HepG2 (cell line): ENCODE data around the gene MYH10. TPM values are rescaled to one million over a fixed set of nuclear protein-coding genes. Genes with fewer than 3 reads are reported as not detected.

Source experiments
- HNRNPH1 ChIP-seq: fragments of 200-400 bp; formaldehyde crosslinking; optimal IDR thresholded peaks from 2 replicates; pipeline ENCODE3; 2017; ENCODE audit warnings: mild to moderate bottlenecking, low read depth, low read length
- KLF16 ChIP-seq, 2 experiments: sonication (generic) in 1 of 2; formaldehyde crosslinking in 1 of 2; IDR thresholded peaks; 2 replicates each; pipeline versions ENCODE4 v1.6.1 to v1.8.0; 2016 to 2023; ENCODE audit warnings: missing genetic modification reagents in 2 of 2, missing compliant biosample characterization in 1 of 2
- MIER2 ChIP-seq: IDR thresholded peaks from 2 replicates; pipeline ENCODE4 v1.6.1; 2016; ENCODE audit warnings: missing biosample characterization, missing genetic modification reagents
- PITX1 ChIP-seq: sonication (generic); formaldehyde crosslinking; IDR thresholded peaks from 2 replicates; pipeline ENCODE4 v1.5.1; 2020; ENCODE audit warnings: mild to moderate bottlenecking, missing genetic modification reagents
- SAFB2 ChIP-seq: sonication (generic); formaldehyde crosslinking; IDR thresholded peaks from 2 replicates; pipeline ENCODE4 v1.5.1; 2020; ENCODE audit warnings: missing genetic modification reagents, low read depth, mild to moderate bottlenecking, borderline replicate concordance
- THYN1 ChIP-seq: sonication (generic); formaldehyde crosslinking; IDR thresholded peaks from 2 replicates; pipeline ENCODE4 v1.8.1; 2023; ENCODE audit warnings: low read depth, mild to moderate bottlenecking, moderate library complexity, missing genetic modification reagents, borderline replicate concordance
- ZKSCAN1 ChIP-seq: fragments of 150-350 bp; IDR thresholded peaks from 2 replicates; pipeline ENCODE4 v1.6.1; 2014; ENCODE audit warnings: low read length
- ZNF264 ChIP-seq: sonication (generic); formaldehyde crosslinking; IDR thresholded peaks from 2 replicates; pipeline ENCODE4 v1.4.0; 2020; ENCODE audit warnings: missing genetic modification reagents
- ZNF329 ChIP-seq: sonication (generic); formaldehyde crosslinking; IDR thresholded peaks from 2 replicates; pipeline ENCODE4 v1.9.0; 2021; ENCODE audit warnings: low read depth, mild to moderate bottlenecking, missing genetic modification reagents
- ZNF549 ChIP-seq: sonication (generic); formaldehyde crosslinking; IDR thresholded peaks from 2 replicates; pipeline ENCODE4 v1.5.0; 2020; ENCODE audit warnings: missing genetic modification reagents
- ZNF558 ChIP-seq: sonication (generic); formaldehyde crosslinking; IDR thresholded peaks from 2 replicates; pipeline ENCODE4 v1.9.0; 2022; ENCODE audit warnings: mild to moderate bottlenecking, missing genetic modification reagents, borderline replicate concordance
- ZNF781 ChIP-seq: sonication (generic); formaldehyde crosslinking; IDR thresholded peaks from 2 replicates; pipeline ENCODE4 v1.5.1; 2020; ENCODE audit warnings: borderline replicate concordance, mild to moderate bottlenecking, missing genetic modification reagents; ENCODE audit errors: not compliant biosample characterization
- polyA plus RNA-seq, 8 experiments: library from polyadenylated mRNA; depleted of rRNA in 3 of 8; stranded (reverse) in 7 of 8; unstranded in 1 of 8; fragments of >200 nt; fragmentation: Illumina TruSeq in 4 of 8; extraction: Trizol in 4 of 8; gene quantifications; 2 replicates each; pipeline versions ENCODE4 v1.2.1 to v1.2.3, GENCODE V29; 2011 to 2016; ENCODE audit warnings: low read depth in 4 of 8, missing spikeins in 1 of 8, mixed read lengths in 1 of 8; ENCODE audit not compliant: insufficient read depth in 1 of 8
- total RNA-seq, 5 experiments: library from RNA; depleted of rRNA; stranded (reverse); fragments of >200 nt; fragmentation: Illumina TruSeq; extraction: Trizol; gene quantifications; 2 replicates each; pipeline ENCODE4 v1.2.3, GENCODE V29; 2016; ENCODE audit warnings: low read depth in 1 of 5
- TF ChIP-seq, protein P1 (sequence below): sonication (generic); formaldehyde crosslinking; IDR thresholded peaks from 2 replicates; pipeline ENCODE4 v1.5.0; 2020; ENCODE audit warnings: mild to moderate bottlenecking, missing genetic modification reagents, borderline replicate concordance
- TF ChIP-seq, protein P2 (sequence below): sonication (generic); formaldehyde crosslinking; IDR thresholded peaks from 2 replicates; pipeline ENCODE4 v1.8.0; 2022; ENCODE audit warnings: mild to moderate bottlenecking, missing genetic modification reagents, borderline replicate concordance
- TF ChIP-seq, protein P3 (sequence below): sonication (generic); formaldehyde crosslinking; IDR thresholded peaks from 2 replicates; pipeline ENCODE4 v1.4.0; 2020; ENCODE audit warnings: mild to moderate bottlenecking, missing genetic modification reagents, borderline replicate concordance
- TF ChIP-seq, protein P4 (sequence below): sonication (generic); IDR thresholded peaks from 2 replicates; pipeline ENCODE4 v1.6.1; 2016; ENCODE audit warnings: low read depth, borderline replicate concordance

MYH10 gene
- total and polyA plus RNA-seq, 2 of the 13 experiments (the other 11 are each of a cell fraction or from before 2014, with no cell fraction given) = 43.4 to 68.6 TPM

DNA sequence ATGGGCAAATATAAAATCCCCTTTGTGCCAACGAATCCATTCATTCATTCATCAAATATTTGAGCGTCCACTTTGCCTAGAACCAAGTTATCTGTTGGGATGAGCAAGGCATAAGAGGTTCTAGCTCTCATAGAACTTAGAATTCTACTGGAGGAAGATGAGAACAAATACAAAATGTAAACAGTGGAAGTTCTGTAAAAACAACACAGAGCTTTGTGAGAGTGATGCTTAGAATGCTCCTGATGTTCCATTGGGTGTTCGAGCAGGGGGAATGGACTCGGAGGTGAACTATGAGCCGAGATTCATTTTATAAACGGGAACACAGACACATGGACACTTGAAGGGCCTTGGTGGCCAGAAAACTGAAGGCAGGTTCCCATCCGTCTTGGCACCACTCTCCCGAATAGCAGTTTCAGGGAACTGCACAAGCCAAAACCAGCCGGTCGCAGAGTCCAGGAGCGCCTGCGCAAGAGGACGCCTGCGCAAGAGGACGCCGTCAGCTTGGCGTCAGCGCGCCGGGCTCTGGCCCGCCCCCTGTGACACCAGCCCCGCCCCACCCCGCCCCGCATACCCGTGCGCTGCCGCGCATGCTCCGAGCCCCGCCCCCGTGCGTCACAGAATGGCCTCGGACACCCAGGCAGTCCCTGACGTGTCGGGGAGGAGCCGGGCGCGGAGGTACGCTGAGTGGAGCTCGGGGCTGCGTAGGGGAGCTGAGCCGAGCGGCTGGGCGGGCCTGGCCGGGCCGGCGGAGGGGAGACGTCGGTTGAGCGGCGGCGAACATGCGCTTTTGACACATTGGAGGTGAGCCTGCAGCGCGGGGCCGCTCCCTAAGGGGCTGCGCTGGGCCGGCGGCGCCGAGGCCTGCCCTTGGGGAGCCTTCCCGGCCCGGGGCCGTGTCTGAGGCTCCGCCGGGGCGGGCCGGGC, 195.0 kb downstream of the MYH10 start, which contains the start of gene NDEL1 (continued):
- no peak for TF ChIP-seq ZNF549
- TF ChIP-seq, protein P1, sequence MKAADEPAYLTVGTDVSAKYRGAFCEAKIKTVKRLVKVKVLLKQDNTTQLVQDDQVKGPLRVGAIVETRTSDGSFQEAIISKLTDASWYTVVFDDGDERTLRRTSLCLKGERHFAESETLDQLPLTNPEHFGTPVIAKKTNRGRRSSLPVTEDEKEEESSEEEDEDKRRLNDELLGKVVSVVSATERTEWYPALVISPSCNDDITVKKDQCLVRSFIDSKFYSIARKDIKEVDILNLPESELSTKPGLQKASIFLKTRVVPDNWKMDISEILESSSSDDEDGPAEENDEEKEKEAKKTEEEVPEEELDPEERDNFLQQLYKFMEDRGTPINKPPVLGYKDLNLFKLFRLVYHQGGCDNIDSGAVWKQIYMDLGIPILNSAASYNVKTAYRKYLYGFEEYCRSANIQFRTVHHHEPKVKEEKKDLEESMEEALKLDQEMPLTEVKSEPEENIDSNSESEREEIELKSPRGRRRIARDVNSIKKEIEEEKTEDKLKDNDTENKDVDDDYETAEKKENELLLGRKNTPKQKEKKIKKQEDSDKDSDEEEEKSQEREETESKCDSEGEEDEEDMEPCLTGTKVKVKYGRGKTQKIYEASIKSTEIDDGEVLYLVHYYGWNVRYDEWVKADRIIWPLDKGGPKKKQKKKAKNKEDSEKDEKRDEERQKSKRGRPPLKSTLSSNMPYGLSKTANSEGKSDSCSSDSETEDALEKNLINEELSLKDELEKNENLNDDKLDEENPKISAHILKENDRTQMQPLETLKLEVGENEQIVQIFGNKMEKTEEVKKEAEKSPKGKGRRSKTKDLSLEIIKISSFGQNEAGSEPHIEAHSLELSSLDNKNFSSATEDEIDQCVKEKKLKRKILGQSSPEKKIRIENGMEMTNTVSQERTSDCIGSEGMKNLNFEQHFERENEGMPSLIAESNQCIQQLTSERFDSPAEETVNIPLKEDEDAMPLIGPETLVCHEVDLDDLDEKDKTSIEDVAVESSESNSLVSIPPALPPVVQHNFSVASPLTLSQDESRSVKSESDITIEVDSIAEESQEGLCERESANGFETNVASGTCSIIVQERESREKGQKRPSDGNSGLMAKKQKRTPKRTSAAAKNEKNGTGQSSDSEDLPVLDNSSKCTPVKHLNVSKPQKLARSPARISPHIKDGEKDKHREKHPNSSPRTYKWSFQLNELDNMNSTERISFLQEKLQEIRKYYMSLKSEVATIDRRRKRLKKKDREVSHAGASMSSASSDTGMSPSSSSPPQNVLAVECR (CRISPR knock-in tag) = peak; percentile 87
- TF ChIP-seq ZNF264 (CRISPR knock-in tag) = no peak
- no peak for TF ChIP-seq PITX1 (CRISPR knock-in tag)
- peak; percentile 37; the same call in 1 of the 2 replicates for TF ChIP-seq ZNF558 (CRISPR knock-in tag)
- TF ChIP-seq, protein P2, sequence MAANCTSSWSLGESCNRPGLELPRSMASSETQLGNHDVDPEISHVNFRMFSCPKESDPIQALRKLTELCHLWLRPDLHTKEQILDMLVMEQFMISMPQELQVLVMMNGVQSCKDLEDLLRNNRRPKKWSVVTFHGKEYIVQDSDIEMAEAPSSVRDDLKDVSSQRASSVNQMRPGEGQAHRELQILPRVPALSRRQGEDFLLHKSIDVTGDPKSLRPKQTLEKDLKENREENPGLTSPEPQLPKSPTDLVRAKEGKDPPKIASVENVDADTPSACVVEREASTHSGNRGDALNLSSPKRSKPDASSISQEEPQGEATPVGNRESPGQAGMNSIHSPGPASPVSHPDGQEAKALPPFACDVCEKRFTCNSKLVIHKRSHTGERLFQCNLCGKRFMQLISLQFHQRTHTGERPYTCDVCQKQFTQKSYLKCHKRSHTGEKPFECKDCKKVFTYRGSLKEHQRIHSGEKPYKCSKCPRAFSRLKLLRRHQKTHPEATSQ = no peak
- TF ChIP-seq, protein P3, sequence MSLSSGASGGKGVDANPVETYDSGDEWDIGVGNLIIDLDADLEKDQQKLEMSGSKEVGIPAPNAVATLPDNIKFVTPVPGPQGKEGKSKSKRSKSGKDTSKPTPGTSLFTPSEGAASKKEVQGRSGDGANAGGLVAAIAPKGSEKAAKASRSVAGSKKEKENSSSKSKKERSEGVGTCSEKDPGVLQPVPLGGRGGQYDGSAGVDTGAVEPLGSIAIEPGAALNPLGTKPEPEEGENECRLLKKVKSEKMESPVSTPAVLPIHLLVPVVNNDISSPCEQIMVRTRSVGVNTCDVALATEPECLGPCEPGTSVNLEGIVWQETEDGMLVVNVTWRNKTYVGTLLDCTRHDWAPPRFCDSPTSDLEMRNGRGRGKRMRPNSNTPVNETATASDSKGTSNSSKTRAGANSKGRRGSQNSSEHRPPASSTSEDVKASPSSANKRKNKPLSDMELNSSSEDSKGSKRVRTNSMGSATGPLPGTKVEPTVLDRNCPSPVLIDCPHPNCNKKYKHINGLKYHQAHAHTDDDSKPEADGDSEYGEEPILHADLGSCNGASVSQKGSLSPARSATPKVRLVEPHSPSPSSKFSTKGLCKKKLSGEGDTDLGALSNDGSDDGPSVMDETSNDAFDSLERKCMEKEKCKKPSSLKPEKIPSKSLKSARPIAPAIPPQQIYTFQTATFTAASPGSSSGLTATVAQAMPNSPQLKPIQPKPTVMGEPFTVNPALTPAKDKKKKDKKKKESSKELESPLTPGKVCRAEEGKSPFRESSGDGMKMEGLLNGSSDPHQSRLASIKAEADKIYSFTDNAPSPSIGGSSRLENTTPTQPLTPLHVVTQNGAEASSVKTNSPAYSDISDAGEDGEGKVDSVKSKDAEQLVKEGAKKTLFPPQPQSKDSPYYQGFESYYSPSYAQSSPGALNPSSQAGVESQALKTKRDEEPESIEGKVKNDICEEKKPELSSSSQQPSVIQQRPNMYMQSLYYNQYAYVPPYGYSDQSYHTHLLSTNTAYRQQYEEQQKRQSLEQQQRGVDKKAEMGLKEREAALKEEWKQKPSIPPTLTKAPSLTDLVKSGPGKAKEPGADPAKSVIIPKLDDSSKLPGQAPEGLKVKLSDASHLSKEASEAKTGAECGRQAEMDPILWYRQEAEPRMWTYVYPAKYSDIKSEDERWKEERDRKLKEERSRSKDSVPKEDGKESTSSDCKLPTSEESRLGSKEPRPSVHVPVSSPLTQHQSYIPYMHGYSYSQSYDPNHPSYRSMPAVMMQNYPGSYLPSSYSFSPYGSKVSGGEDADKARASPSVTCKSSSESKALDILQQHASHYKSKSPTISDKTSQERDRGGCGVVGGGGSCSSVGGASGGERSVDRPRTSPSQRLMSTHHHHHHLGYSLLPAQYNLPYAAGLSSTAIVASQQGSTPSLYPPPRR (CRISPR knock-in tag) = no peak
- peak in 1 of 2 experiments; percentile 73; a peak in 2 of 4 replicates for TF ChIP-seq KLF16 (CRISPR knock-in tag; IDR thresholded peaks at IDR 0.05)
- TF ChIP-seq SAFB2 = peak; percentile 53; the same call in 1 of the 2 replicates
- TF ChIP-seq ZNF781 (CRISPR knock-in tag) = no peak
- no peak for TF ChIP-seq HNRNPH1
- peak; percentile 61; the same call in 1 of the 2 replicates for TF ChIP-seq ZNF329 (CRISPR knock-in tag)
- TF ChIP-seq THYN1 (CRISPR knock-in tag) = no peak
- TF ChIP-seq, protein P4, sequence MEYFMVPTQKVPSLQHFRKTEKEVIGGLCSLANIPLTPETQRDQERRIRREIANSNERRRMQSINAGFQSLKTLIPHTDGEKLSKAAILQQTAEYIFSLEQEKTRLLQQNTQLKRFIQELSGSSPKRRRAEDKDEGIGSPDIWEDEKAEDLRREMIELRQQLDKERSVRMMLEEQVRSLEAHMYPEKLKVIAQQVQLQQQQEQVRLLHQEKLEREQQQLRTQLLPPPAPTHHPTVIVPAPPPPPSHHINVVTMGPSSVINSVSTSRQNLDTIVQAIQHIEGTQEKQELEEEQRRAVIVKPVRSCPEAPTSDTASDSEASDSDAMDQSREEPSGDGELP = no peak
- no peak for TF ChIP-seq MIER2 (CRISPR knock-in tag)
- no peak for TF ChIP-seq ZKSCAN1
